GM13977 (cell line): ENCODE results near the gene FBRSL1.
A peak's percentile ranks its signal among the peaks of the same experiment; 100 is the strongest.

ENCODE experiments used
- DNase-seq: peaks from one replicate; pipeline ENCODE4 v3.0.0; 2012; ENCODE audit warnings: low spot score
- CTCF ChIP-seq: IDR thresholded peaks from 2 replicates; pipeline ENCODE4 v1.5.1; 2012; ENCODE audit warnings: mild to moderate bottlenecking, control low read depth; ENCODE audit not compliant: insufficient read depth; ENCODE audit errors: extremely low read depth, missing control alignments
- in situ Hi-C: fragments of 300-500 bp; cut with MboI; formaldehyde crosslinking; loops from one replicate; pipeline ENCODE4 v1.12.0; 2022; ENCODE audit warnings: low sequenced_read_pairs, low pct_unique_long_range_greater_than_20kb, mixed read lengths, inconsistent platforms; ENCODE audit not compliant: unreplicated experiment

FBRSL1 gene

GRCh38 chr12:132477017-132477702 is 12.8 kb upstream of the FBRSL1 start:
- no peak for DNase-seq
- TF ChIP-seq CTCF, result no peak
- in situ Hi-C loops, result no loop called here

GRCh38 chr12:132477703-132478432 is 12.1 kb upstream of the FBRSL1 start:
- no peak for DNase-seq
- no peak for TF ChIP-seq CTCF
- in situ Hi-C loops, result no loop called here

DNA sequence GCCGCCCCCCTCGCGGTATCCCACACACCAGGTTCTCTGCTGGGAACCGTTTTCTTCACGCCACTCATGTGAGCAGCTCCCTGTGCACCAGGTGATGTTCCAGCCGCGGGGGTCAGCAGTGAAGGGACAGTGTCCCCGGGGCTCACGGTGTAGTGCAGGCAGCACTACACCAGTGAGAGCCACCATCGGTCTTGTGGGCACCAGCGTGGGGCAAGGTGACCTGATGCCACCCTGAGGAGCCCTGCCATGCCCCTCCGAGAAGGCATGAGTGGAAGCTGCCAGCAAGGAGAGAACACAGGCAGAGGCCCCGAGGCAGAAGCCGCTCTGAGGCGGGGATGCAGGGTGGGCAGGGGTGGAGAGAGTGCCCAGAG is 11.5 kb upstream of the FBRSL1 start:
- in situ Hi-C loops, result no loop called here
- no peak for TF ChIP-seq CTCF
- DNase-seq, result no peak

DNA sequence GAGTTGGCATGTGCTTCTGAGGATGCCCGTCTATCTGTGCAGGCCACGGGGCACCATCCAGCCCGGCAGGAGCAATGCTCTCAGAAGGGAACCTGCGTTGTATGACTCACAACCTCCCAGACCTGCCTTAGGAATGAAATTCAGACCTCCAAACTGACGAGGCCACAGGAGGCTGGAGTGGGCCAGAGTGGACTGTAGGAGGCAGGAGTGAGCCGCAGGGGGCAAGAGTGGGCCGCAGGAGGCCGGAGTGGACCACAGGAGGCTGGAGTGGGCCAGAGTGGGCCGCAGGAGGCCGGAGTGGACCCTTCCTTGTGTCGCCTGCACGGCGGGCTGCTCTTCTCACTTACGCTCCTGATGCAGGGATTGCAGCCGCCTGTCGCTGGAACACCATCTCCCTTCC is 11.1 kb upstream of the FBRSL1 start:
- DNase-seq, result no peak
- in situ Hi-C loops, result no loop called here
- TF ChIP-seq CTCF, result peak; percentile 44

DNA sequence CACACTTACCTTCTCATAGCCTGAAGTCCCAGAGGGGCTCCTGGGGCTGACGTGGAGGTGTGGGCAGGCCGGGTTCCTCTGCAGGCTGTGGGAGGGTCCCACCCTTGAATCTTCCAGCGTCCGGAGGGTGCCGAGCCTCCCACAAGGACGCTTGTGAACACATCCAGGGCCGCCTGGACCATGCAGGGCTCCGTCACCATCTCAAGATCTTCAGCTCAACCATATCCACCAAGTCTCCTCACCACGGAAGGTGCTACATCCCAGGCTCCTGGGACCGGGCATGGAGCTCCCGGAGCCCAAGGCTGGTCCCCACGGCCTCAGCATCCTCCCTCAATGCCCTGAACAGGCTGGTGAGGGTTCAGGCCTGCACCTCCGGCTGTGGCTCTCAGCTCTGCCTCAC is 10.7 kb upstream of the FBRSL1 start:
- TF ChIP-seq CTCF, result no peak
- DNase-seq, result no peak
- in situ Hi-C loops, result no loop called here

DNA sequence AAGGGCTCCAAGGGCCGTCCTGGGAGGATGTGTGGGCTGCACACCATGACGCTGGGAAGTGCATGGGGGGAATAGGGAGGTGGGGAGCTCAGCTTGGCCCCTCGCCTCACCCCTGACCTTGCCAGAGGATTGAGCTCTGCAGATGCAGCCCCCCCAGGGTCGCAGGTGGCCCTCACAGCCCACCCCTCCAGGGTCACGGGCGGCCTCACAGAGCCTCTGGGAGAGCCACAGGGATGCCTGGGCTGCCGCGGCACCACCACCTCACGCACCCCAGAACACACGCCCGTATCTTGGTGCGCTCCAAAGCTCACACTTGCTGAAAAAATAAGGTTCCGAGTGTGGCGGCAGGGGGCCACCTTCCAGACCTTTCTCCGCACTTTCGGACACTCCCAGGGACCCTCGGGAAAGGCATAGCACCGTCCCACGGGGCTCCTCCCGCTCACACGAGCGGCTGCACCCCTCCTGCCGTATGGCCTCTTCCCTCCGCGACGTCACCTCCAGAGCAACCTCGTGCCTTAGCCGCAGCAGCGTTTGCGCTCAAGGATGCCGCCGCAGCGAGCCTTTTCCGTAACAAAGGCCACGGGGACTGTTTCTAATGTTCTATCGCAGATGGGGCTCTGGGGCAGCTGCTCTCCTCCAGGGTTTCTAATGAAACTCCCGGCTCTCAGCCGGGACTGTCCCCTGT is 9.9 kb upstream of the FBRSL1 start:
- DNase-seq, result no peak
- in situ Hi-C loops, result no loop called here
- TF ChIP-seq CTCF, result no peak
